Right lobe of liver (tissue), 6 donors: Measurements from ENCODE around the gene CDC73. TPM values are rescaled to one million over a fixed set of nuclear protein-coding genes. Genes with fewer than 3 reads are reported as not detected.

Experiments used
- ATAC-seq, 4 donors: fragments of 200-7000 bp; cut with Tn5 transposase; one replicate each; pipeline ENCODE4 v1.9.1; 2020; ENCODE audit warnings: mild to moderate bottlenecking in 4 of 4, moderate library complexity in 4 of 4
- DNase-seq, 3 donors: peaks; one replicate each; pipeline ENCODE4 v3.0.0-alpha.2; 2020
- H3K27ac ChIP-seq, 3 donors: fragments of 200-600 bp; one replicate each; pipeline ENCODE4 v1.8.0; 2022
- H3K27me3 ChIP-seq, 2 donors: fragments of 200-600 bp; one replicate each; pipeline ENCODE4 v1.8.0; 2022
- H3K36me3 ChIP-seq, 4 donors: fragments of 200-600 bp; sonication (generic) in 1 of 4; one replicate each; pipeline versions ENCODE4 v1.5.1 to v1.8.0; 2017 to 2022; ENCODE audit warnings: control low read depth in 1 of 4
- H3K4me1 ChIP-seq, 4 donors: fragments of 200-600 bp; sonication (generic) in 1 of 4; one replicate each; pipeline versions ENCODE4 v1.5.1 to v1.8.0; 2017 to 2022; ENCODE audit warnings: control low read depth in 1 of 4
- H3K4me3 ChIP-seq, 3 donors: fragments of 200-600 bp; one replicate each; pipeline ENCODE4 v1.8.0; 2022
- H3K9me3 ChIP-seq, 4 donors: fragments of 200-600 bp; sonication (generic) in 1 of 4; one replicate each; pipeline versions ENCODE4 v1.5.1 to v1.8.0; 2017 to 2022; ENCODE audit warnings: control low read depth in 1 of 4
- POLR2A ChIP-seq: fragments of 450-650 bp; IDR thresholded peaks from one replicate; pipeline ENCODE4 v1.6.1; 2017; ENCODE audit warnings: antibody characterized with exemption, mild to moderate bottlenecking
- WGBS: methylation state at CpG from one replicate; pipeline ENCODE4 v1.1.6; 2018; ENCODE audit warnings: low coverage, low lambda C conversion rate; ENCODE audit not compliant: insufficient coverage; ENCODE audit errors: missing lambda C conversion rate; 5-methylcytosine and 5-hydroxymethylcytosine counted together
- intact Hi-C, 2 donors: fragments of 100-400 bp; cut with DNase I; formaldehyde crosslinking; loops; one replicate each; pipeline versions ENCODE4 v1.11.2 to v1.14.1; 2022
- total RNA-seq, 6 experiments: library from RNA; depleted of rRNA in 2 of 6; stranded (reverse); fragments of >200 nt in 2 of 6; fragmentation: NEBNext Ultra II Directional in 3 of 6; extraction: Animal tissue kit (Norgen Biotek cat#: 25700) in 3 of 6; gene quantifications; one replicate each; pipeline versions ENCODE4 v1.1.0 to v1.2.4, GENCODE V29; 2016 to 2023
- TF ChIP-seq, protein P1 (sequence below), 4 donors: fragments of 200-600 bp in 3 of 4; fragments of 450-650 bp in 1 of 4; IDR thresholded peaks; one replicate each; pipeline versions ENCODE4 v1.5.1 to v1.8.0; 2016 to 2022; ENCODE audit warnings: antibody characterized with exemption in 4 of 4, mild to moderate bottlenecking in 2 of 4
- donor health status: DM: no; HTN: yes; CAD: no.
- donor health status: DM: no; HTN: no; CAD: no.
- donor health status: DM: no; HTN: no; CAD: no.
- donor health status: DM: no; HTN: yes; CAD: no.
- donor health status: DM: no; HTN: yes; CAD: no.

Gene CDC73
- total RNA-seq, 6 experiments from 2014 or later: 11.1 to 23.8 (median 18.3) TPM

DNA sequence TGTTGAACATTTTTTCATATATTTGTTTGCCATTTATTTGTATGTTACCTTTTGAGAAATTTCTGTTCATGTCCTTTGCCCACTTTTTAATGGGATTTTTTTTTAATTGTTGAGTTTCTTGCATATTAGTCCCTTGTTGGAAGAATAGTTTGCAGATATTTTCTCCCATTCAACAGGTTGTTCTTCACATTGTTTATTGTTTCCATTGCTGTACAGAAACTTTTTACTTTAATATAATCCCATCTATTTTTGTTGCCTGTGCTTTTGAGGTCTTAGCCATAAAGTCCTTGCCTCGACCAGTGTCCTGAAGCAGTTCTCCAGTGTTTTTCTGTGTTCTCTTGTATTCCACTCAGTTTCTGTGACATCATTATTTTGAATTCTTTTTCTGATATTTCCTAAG is 118.8 kb downstream of the CDC73 start:
- Histone ChIP-seq H3K27me3 (no peaks in the 10 kb centered on the region), H3K4me3 (no peak overlapping the region), H3K36me3 (peaks cover 0 to 4% (median 1%) of the 10 kb centered on the region in 4 donors), H3K9me3 (no peaks in the 10 kb centered on the region), H3K27ac (no peak overlapping the region), H3K4me1 (no peaks in the 10 kb centered on the region)
- intact Hi-C loops: no loop called here
- 100% methylated on average over 1 of the region's 1 CpG for WGBS
- ATAC-seq: no peak
- no peak for DNase-seq
- TF ChIP-seq, protein P1, sequence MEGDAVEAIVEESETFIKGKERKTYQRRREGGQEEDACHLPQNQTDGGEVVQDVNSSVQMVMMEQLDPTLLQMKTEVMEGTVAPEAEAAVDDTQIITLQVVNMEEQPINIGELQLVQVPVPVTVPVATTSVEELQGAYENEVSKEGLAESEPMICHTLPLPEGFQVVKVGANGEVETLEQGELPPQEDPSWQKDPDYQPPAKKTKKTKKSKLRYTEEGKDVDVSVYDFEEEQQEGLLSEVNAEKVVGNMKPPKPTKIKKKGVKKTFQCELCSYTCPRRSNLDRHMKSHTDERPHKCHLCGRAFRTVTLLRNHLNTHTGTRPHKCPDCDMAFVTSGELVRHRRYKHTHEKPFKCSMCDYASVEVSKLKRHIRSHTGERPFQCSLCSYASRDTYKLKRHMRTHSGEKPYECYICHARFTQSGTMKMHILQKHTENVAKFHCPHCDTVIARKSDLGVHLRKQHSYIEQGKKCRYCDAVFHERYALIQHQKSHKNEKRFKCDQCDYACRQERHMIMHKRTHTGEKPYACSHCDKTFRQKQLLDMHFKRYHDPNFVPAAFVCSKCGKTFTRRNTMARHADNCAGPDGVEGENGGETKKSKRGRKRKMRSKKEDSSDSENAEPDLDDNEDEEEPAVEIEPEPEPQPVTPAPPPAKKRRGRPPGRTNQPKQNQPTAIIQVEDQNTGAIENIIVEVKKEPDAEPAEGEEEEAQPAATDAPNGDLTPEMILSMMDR (IDR thresholded peaks at IDR 0.05): no peak
- no peak for TF ChIP-seq POLR2A

- Histone ChIP-seq H3K27ac (no peak overlapping the region), H3K4me3 (no peak overlapping the region), H3K9me3 (no peaks in the 10 kb centered on the region), H3K36me3 (peaks cover 0 to 3% (median 1%) of the 10 kb centered on the region in 4 donors), H3K27me3 (no peaks in the 10 kb centered on the region), H3K4me1 (no peaks in the 10 kb centered on the region)
- WGBS: 76% methylated on average over 2 of the region's 7 CpGs
- intact Hi-C loops: no loop called here
- ATAC-seq (peak in 1 of 4 donors; percentile 38), DNase-seq (no peak)
- no peak for TF ChIP-seq POLR2A
- TF ChIP-seq, protein P1 (IDR thresholded peaks at IDR 0.05): no peak
These were observed 119.4 kb downstream of the CDC73 start for GRCh38 chr1:193241132-193241827.

DNA sequence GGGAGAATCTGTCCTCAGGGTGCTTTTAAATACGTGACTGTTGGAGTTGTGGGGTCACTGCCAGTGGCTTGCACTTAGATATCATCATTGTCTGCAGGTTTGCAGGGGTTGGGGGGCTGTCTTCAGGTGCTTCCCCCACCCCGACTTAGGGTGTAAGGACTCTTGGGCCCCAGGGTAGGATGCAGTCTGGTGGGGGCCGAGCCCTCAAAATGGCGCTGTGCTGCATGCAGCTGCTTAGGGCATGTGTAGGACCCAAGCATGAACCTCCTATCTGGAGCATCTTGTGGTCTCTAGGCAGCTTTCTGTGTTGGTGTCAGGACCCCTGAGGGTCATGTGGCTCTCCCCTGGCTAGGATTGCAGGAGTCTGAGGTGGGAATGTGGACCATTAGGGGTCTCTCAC is 120.2 kb downstream of the CDC73 start:
- H3K4me3 ChIP-seq: no peak overlapping the region
- no peak overlapping the region for H3K27ac ChIP-seq
- no peaks in the 10 kb centered on the region for H3K9me3 ChIP-seq
- intact Hi-C loops: no loop called here
- TF ChIP-seq POLR2A: no peak
- TF ChIP-seq, protein P1 (IDR thresholded peaks at IDR 0.05): no peak
- H3K27me3 ChIP-seq: no peaks in the 10 kb centered on the region
- no peaks in the 10 kb centered on the region for H3K4me1 ChIP-seq
- H3K36me3 ChIP-seq: peaks cover 0 to 3% (median 0%) of the 10 kb centered on the region in 4 donors
- WGBS: no CpG with 5 or more reads among the region's 4 CpGs
- ATAC-seq: peak in 1 of 4 donors; percentile 44
- no peak for DNase-seq

DNA sequence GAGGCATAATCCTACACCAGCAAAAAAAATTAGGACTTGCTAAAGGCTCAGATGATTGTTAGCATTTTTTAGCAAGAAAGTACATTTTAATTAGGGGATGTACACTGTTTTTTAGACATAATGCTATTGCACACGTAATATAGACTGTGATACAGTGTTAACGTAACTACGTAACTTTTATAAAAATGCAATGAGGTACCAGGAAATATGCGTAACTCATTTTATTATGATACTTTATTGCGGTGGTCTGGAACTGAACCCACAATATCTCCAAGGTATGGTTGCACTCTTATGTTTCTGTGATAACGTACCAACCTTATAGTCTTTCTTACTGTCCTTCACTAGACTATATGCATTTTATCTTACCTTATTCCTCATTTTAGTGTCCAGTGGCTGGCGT is 127.4 kb downstream of the CDC73 start:
- intact Hi-C loops: no loop called here
- TF ChIP-seq, protein P1 (IDR thresholded peaks at IDR 0.05): no peak
- no peak for TF ChIP-seq POLR2A

More for the DNA sequence above, 127.4 kb downstream of the CDC73 start:
- DNase-seq (no peak), ATAC-seq (no peak)
- Histone ChIP-seq H3K27me3 (no peaks in the 10 kb centered on the region), H3K9me3 (no peaks in the 10 kb centered on the region), H3K4me1 (no peaks in the 10 kb centered on the region), H3K36me3 (peaks cover 0 to 5% (median 2%) of the 10 kb centered on the region in 4 donors), H3K4me3 (no peak overlapping the region), H3K27ac (no peak overlapping the region)
- 98% methylated on average over 7 of the region's 7 CpGs for WGBS
